ENCODE results near the gene WFIKKN2. TPM values are rescaled to one million over a fixed set of nuclear protein-coding genes. Genes with fewer than 3 reads are reported as not detected.
A peak's percentile ranks its signal among the peaks of the same experiment; 100 is the strongest.

WFIKKN2 gene
- total and polyA plus RNA-seq, 8 donors: 0.09 to 0.45 (median 0.15) TPM

DNA sequence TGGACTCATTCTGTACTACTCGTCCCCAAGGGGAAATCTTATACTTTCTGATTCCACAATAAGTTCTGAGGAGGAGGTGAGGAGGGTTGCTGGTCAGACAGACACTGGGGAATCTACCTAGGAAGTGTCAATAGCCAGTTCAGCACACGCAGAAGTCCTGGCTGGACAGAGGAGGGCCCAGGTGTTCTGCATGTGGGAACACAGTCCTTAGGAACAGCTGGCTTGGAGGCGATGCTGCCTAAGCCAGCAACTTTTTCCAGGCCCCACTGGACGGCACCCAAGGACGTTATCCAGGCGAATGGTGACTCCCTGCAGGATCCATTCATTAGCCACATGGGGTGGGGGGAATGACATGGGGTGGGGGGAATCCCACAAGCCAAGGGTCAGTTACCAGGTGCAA lies 29.9 kb upstream of the WFIKKN2 start:
- peaks cover 10 to 14% (median 12%) of the 10 kb centered on the region in 3 donors for H3K4me1 ChIP-seq
- FAIRE-seq: no peak
- no peaks in the 10 kb centered on the region for H3K27me3 ChIP-seq
- peak; percentile 91 to 93 (median 92) for ATAC-seq
- no peaks in the 10 kb centered on the region for H3K36me3 ChIP-seq
- intact Hi-C loops (cut with DNase I): no loop called here
- peak; percentile 71 to 87 (median 85) for DNase-seq
- peak overlapping the region in 2 of 4 donors; percentile 28 to 33 for H3K27ac ChIP-seq
- TF ChIP-seq, protein P1, sequence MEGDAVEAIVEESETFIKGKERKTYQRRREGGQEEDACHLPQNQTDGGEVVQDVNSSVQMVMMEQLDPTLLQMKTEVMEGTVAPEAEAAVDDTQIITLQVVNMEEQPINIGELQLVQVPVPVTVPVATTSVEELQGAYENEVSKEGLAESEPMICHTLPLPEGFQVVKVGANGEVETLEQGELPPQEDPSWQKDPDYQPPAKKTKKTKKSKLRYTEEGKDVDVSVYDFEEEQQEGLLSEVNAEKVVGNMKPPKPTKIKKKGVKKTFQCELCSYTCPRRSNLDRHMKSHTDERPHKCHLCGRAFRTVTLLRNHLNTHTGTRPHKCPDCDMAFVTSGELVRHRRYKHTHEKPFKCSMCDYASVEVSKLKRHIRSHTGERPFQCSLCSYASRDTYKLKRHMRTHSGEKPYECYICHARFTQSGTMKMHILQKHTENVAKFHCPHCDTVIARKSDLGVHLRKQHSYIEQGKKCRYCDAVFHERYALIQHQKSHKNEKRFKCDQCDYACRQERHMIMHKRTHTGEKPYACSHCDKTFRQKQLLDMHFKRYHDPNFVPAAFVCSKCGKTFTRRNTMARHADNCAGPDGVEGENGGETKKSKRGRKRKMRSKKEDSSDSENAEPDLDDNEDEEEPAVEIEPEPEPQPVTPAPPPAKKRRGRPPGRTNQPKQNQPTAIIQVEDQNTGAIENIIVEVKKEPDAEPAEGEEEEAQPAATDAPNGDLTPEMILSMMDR (IDR thresholded peaks at IDR 0.05): no peak
- 27 to 42% methylated on average over 6 of the region's 6 CpGs for WGBS, 2 donors
- no peak overlapping the region for H3K4me3 ChIP-seq
- H3K9me3 ChIP-seq: no peaks in the 10 kb centered on the region

GRCh38 chr17:50806141-50806643 lies 29.2 kb upstream of the WFIKKN2 start:
- H3K4me3 ChIP-seq: no peak overlapping the region
- intact Hi-C loops (cut with DNase I): no loop called here
- H3K27ac ChIP-seq: peak overlapping the region in 2 of 4 donors; percentile 28
- FAIRE-seq (no peak), ATAC-seq (peak; percentile 77 to 91 (median 90)), DNase-seq (peak; percentile 60 to 75 (median 63))
- TF ChIP-seq, protein P1 (IDR thresholded peaks at IDR 0.05): no peak
- H3K4me1 ChIP-seq: peaks cover 10 to 14% (median 12%) of the 10 kb centered on the region in 3 donors
- WGBS, 2 donors: 22 to 37% methylated on average over 11 of the region's 11 CpGs
- H3K9me3 ChIP-seq: no peaks in the 10 kb centered on the region
- no peaks in the 10 kb centered on the region for H3K27me3 ChIP-seq
- H3K36me3 ChIP-seq: no peaks in the 10 kb centered on the region

DNA sequence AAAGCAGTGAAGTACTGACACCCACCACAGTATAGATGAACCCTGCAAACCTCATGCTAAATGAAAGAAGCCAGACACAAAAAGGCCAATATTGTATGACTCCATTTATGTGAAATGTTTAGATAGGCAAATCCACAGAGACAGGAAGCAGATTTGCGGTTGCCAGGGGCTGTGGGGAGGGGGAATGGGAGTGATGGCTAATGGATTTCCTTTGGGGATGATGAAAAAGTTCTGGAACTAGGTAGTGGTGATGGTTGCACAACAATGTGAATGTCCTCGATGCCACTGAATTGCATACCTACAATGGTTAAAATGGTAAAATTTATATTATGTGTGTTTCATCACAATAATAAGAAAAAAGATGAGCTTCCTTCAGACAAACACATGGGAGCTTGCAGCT lies 28.4 kb upstream of the WFIKKN2 start:
- Histone ChIP-seq H3K27me3 (no peaks in the 10 kb centered on the region), H3K9me3 (no peaks in the 10 kb centered on the region), H3K4me3 (no peak overlapping the region), H3K27ac (no peak overlapping the region), H3K36me3 (no peaks in the 10 kb centered on the region), H3K4me1 (peaks cover 10 to 14% (median 12%) of the 10 kb centered on the region in 3 donors)
- intact Hi-C loops (cut with DNase I): no loop called here
- 84 to 88% methylated on average over 2 of the region's 2 CpGs for WGBS, 2 donors
- no peak for ATAC-seq
- FAIRE-seq: no peak
- no peak for DNase-seq
- TF ChIP-seq, protein P1 (IDR thresholded peaks at IDR 0.05): no peak

DNA sequence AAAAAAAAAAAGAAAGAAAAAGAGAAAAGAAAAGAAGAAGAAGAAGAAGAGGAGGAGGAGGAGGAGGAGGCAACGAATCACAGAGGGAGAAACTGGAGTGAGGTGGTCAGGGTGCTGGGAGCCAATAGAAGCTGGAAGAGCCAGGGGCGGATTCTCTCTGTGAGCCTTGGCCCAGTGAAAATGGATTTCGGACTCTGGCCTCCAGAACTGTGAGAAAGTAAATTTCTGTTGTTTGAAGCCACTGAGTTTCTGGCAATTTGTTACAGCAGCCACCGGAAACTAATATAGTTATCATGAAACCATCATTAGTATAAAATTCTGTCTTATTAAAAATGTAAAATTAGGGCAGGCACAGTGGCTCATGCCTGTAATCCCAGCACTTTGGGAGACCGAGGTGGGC lies 27.7 kb upstream of the WFIKKN2 start:
- no peak for ATAC-seq
- DNase-seq: no peak
- Histone ChIP-seq H3K4me1 (peaks cover 10 to 14% (median 12%) of the 10 kb centered on the region in 3 donors), H3K27me3 (no peaks in the 10 kb centered on the region), H3K9me3 (no peaks in the 10 kb centered on the region), H3K27ac (no peak overlapping the region), H3K36me3 (no peaks in the 10 kb centered on the region), H3K4me3 (no peak overlapping the region)
- intact Hi-C loops (cut with DNase I): no loop called here
- WGBS, 2 donors: 74 to 76% methylated on average over 5 of the region's 5 CpGs
- FAIRE-seq: no peak
- TF ChIP-seq, protein P1 (IDR thresholded peaks at IDR 0.05): no peak

- Histone ChIP-seq H3K4me3 (no peak overlapping the region), H3K27me3 (no peaks in the 10 kb centered on the region), H3K36me3 (no peaks in the 10 kb centered on the region), H3K4me1 (peaks cover 10 to 14% (median 12%) of the 10 kb centered on the region in 3 donors), H3K9me3 (no peaks in the 10 kb centered on the region), H3K27ac (no peak overlapping the region)
- TF ChIP-seq, protein P1 (IDR thresholded peaks at IDR 0.05): no peak
- FAIRE-seq (no peak), ATAC-seq (no peak), DNase-seq (no peak)
- intact Hi-C loops (cut with DNase I): no loop called here
- 96 to 98% methylated on average over 7 of the region's 7 CpGs for WGBS, 2 donors
Observed at GRCh38 chr17:50808413-50808812, 27.0 kb upstream of the WFIKKN2 start.
